Loucy (cell line): ENCODE results near the gene PKP2.

Experiments
- H2AFZ ChIP-seq: fragments of 200-600 bp; sonication (generic); 2 replicates; pipeline ENCODE4 v1.6.0; 2016; ENCODE audit warnings: antibody characterized with exemption, mild to moderate bottlenecking, low read length, moderate library complexity
- H3F3A ChIP-seq: fragments of 200-600 bp; 2 replicates; pipeline ENCODE4 v1.6.0; 2016; ENCODE audit warnings: antibody characterized with exemption, low read depth, mild to moderate bottlenecking
- H3K27me3 ChIP-seq: fragments of 200-600 bp; sonication (generic); 2 replicates; pipeline ENCODE4 v1.6.1; 2014; ENCODE audit warnings: low read length, mild to moderate bottlenecking; ENCODE audit not compliant: insufficient read depth, poor library complexity, severe bottlenecking
- H3K36me3 ChIP-seq: fragments of 200-600 bp; sonication (generic); 2 replicates; pipeline ENCODE4 v1.6.1; 2016; ENCODE audit warnings: low read length; ENCODE audit not compliant: insufficient read depth
- H3K4me1 ChIP-seq: fragments of 200-600 bp; sonication (generic); 2 replicates; pipeline ENCODE4 v1.5.1; 2014; ENCODE audit warnings: low read length, mild to moderate bottlenecking; ENCODE audit not compliant: insufficient read depth, poor library complexity, severe bottlenecking
- H3K4me2 ChIP-seq: fragments of 200-600 bp; sonication (generic); 2 replicates; pipeline ENCODE4 v1.6.0; 2014; ENCODE audit warnings: antibody characterized with exemption, low read length, low read depth, mild to moderate bottlenecking; ENCODE audit not compliant: poor library complexity, severe bottlenecking
- H3K4me3 ChIP-seq: fragments of 200-600 bp; sonication (generic); 2 replicates; pipeline ENCODE4 v1.5.1; 2014; ENCODE audit warnings: low read length, mild to moderate bottlenecking, mixed read lengths; ENCODE audit not compliant: poor library complexity, severe bottlenecking
- H3K79me2 ChIP-seq: fragments of 200-600 bp; sonication (generic); 2 replicates; pipeline ENCODE4 v1.6.1; 2014; ENCODE audit warnings: low read length; ENCODE audit not compliant: insufficient read depth
- H3K9ac ChIP-seq: fragments of 200-600 bp; sonication (generic); 2 replicates; pipeline ENCODE4 v1.6.0; 2014; ENCODE audit warnings: mild to moderate bottlenecking, low read depth, low read length, moderate library complexity; ENCODE audit not compliant: poor library complexity, severe bottlenecking
- H3K9me2 ChIP-seq: fragments of 200-600 bp; sonication (generic); replicated peaks from 2 replicates; pipeline ENCODE4 v1.6.1; 2016; ENCODE audit warnings: low read depth, low read length, mixed read lengths
- H3K9me3 ChIP-seq: fragments of 200-600 bp; sonication (generic); 2 replicates; pipeline ENCODE4 v1.6.1; 2014; ENCODE audit warnings: mild to moderate bottlenecking, antibody characterized with exemption, low read length, low read depth; ENCODE audit not compliant: insufficient read depth
- H4K20me1 ChIP-seq: fragments of 200-600 bp; sonication (generic); 2 replicates; pipeline ENCODE4 v1.6.0; 2014; ENCODE audit warnings: antibody characterized with exemption, low read length, mild to moderate bottlenecking; ENCODE audit not compliant: insufficient read depth, poor library complexity, severe bottlenecking
- CTCF ChIP-seq: fragments of 200-600 bp; sonication (generic); conservative IDR thresholded peaks from 2 replicates; pipeline ENCODE4 v1.5.1; 2014; ENCODE audit warnings: mild to moderate bottlenecking, antibody characterized with exemption, low read length
- EZH2phosphoT487 ChIP-seq: fragments of 200-600 bp; IDR thresholded peaks from 2 replicates; pipeline ENCODE4 v1.6.1; 2018; ENCODE audit warnings: antibody characterized with exemption, mild to moderate bottlenecking, moderate library complexity, borderline replicate concordance

PKP2 gene

GRCh38 chr12:32801269-32801980 is 95.2 kb downstream of the PKP2 start:
- Histone ChIP-seq H3K36me3 (no peaks in the 10 kb centered on the region), H2AFZ (0 out of 2 replicates have a peak overlapping the region, but pooled peaks have one; percentile 28), H3K4me1 (no peaks in the 10 kb centered on the region), H3K4me2 (no peak overlapping the region), H3K9ac (no peak overlapping the region), H3K27me3 (no peaks in the 10 kb centered on the region), H4K20me1 (no peaks in the 10 kb centered on the region), H3K9me3 (no peaks in the 10 kb centered on the region), H3F3A (no peaks in the 10 kb centered on the region), H3K9me2 (no peaks in the 10 kb centered on the region), H3K79me2 (no peaks in the 10 kb centered on the region), H3K4me3 (no peak overlapping the region)
- no peak for TF ChIP-seq EZH2phosphoT487
- no peak for TF ChIP-seq CTCF

GRCh38 chr12:32794281-32794680 is 102.3 kb downstream of the PKP2 start:
- no peak overlapping the region for H3K4me3 ChIP-seq
- H3K9me3 ChIP-seq: no peaks in the 10 kb centered on the region
- no peak overlapping the region for H3K4me2 ChIP-seq
- no peaks in the 10 kb centered on the region for H4K20me1 ChIP-seq
- H3F3A ChIP-seq: no peaks in the 10 kb centered on the region
- H3K79me2 ChIP-seq: no peaks in the 10 kb centered on the region
- H3K27me3 ChIP-seq: no peaks in the 10 kb centered on the region
- no peak overlapping the region for H2AFZ ChIP-seq
- no peak for TF ChIP-seq EZH2phosphoT487
- no peak for TF ChIP-seq CTCF
- no peaks in the 10 kb centered on the region for H3K36me3 ChIP-seq
- no peak overlapping the region for H3K9ac ChIP-seq
- H3K4me1 ChIP-seq: no peaks in the 10 kb centered on the region
- no peaks in the 10 kb centered on the region for H3K9me2 ChIP-seq

DNA sequence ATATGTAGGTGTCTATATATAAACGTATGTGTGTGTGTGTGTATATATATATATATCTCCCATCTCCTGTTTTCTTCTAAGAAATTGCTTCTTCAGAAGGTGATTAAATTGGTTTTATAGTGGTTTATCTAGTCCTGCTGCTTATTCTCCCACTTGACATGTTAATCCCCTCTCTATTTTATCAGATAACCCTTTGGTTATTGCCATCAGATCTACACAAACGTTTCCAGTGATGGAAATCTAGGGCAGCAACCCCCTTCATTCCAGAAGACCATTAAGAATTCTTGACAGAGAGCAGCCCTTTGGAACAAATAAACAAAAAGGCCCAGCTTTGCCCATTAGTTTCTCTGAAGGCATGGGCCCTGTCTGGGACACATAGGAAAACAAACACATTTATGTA is 106.7 kb downstream of the PKP2 start:
- Histone ChIP-seq H3K4me1 (no peaks in the 10 kb centered on the region), H3K4me3 (no peak overlapping the region), H3K9me2 (no peaks in the 10 kb centered on the region), H3K4me2 (no peak overlapping the region), H3F3A (no peaks in the 10 kb centered on the region), H3K9ac (no peak overlapping the region), H3K9me3 (no peaks in the 10 kb centered on the region), H3K27me3 (no peaks in the 10 kb centered on the region), H3K79me2 (no peaks in the 10 kb centered on the region), H3K36me3 (no peaks in the 10 kb centered on the region), H4K20me1 (no peaks in the 10 kb centered on the region), H2AFZ (no peak overlapping the region)
- TF ChIP-seq CTCF: no peak
- TF ChIP-seq EZH2phosphoT487: no peak
